Measurements from ENCODE around the gene WDR83.
A peak's percentile ranks its signal among the peaks of the same experiment; 100 is the strongest.
"Not testable (repeated sequence)": the region's sequence is repeated elsewhere in the genome, so short reads cannot be mapped to it uniquely, and the experiment has no call there.

The WDR83 gene, protein sequence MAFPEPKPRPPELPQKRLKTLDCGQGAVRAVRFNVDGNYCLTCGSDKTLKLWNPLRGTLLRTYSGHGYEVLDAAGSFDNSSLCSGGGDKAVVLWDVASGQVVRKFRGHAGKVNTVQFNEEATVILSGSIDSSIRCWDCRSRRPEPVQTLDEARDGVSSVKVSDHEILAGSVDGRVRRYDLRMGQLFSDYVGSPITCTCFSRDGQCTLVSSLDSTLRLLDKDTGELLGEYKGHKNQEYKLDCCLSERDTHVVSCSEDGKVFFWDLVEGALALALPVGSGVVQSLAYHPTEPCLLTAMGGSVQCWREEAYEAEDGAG

DNA sequence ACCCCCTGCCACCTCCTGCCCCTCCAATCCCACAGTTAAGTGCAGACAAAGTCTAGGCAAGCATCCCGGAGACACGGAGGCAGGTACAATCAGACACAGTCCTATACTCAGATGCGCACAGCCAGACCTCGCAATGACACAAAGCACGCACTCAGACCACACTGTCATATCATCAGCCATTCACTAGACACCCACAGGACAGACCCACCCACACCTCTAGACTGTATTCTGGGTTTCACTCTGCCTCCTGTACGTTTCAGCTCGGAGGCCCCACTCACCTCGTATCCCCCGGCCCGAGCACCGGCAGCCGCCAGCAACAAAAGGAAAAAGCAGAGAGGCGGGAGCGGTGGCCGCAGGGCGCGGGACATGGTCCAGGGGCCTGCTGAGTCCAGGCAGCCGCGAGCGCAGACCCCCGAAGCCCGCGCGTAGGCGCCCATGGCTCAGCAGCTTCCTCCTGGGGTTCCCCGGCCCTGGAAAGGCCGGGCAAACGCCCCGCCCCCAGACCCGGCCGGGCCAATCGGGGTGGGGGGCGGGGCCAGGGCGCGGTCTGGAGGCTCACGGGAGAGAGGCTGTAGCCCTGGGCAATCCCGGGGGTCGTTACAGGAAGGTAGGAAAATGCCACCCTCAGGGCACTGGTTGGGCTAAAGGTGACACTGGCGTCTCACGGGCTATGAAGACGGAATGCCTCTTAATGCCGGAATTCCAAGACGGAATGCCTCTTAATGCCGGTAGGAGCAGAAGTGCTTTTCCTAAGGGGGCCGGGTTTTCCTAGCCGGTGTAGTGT is at the start of gene WDR83, which contains the start of gene MAN2B1:
Gene WDR83, plus strand, starts transcription at position 543 of the 784 bp plus-strand sequence. CDS start 2,984 bp downstream, outside the sequence.
Gene MAN2B1, minus strand, starts transcription at position 478 of the 784 bp plus-strand sequence. Its CDS starts 41 bp downstream, at position 437.
- peaks cover 90% of the 10 kb centered on the region for H3K36me3 Mint-ChIP-seq (ENCODE audit: low read depth)
- H3K27me3 Mint-ChIP-seq = no peaks in the 10 kb centered on the region
- peaks cover 65% of the 10 kb centered on the region for H3K4me1 Mint-ChIP-seq (ENCODE audit: low read depth)
- H3K4me3 Mint-ChIP-seq = peak within 1 kb of the TSS; percentile 99
- intact Hi-C loops (cut with micrococcal nuclease) = loop anchor here (5.0 kb wide), 1 partner anchor 54 kb away; the partner anchor contains the start of genes ZNF490 and ZNF791
- H3K9me3 Mint-ChIP-seq = no peaks in the 10 kb centered on the region
- H3K27ac Mint-ChIP-seq = peak within 1 kb of the TSS; percentile 100

DNA sequence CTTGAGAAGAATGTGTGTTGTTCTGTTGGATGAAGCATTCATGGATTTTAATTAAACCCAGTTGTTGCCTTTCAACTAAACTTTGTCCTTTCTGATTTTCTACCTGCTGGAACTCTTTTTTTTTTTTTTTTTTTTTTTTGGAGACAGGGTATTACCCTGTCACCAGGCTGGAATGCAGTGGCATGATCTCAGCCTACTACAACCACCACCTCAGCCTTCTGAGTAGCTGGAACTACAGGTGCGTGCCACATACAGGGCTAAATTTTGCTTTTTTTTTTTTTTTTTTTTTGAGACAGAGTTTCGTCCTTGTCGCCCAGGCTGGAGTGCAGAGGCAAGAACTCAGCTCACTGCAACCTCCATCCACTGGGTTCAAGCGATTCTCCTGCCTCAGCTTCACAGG is 49.0 kb upstream of the WDR83 start:
- intact Hi-C loops (cut with micrococcal nuclease) = no loop called here
- H3K4me1 Mint-ChIP-seq (ENCODE audit: low read depth) = peaks cover 23% of the 10 kb centered on the region
- peaks cover 63% of the 10 kb centered on the region for H3K36me3 Mint-ChIP-seq (ENCODE audit: low read depth)

DNA sequence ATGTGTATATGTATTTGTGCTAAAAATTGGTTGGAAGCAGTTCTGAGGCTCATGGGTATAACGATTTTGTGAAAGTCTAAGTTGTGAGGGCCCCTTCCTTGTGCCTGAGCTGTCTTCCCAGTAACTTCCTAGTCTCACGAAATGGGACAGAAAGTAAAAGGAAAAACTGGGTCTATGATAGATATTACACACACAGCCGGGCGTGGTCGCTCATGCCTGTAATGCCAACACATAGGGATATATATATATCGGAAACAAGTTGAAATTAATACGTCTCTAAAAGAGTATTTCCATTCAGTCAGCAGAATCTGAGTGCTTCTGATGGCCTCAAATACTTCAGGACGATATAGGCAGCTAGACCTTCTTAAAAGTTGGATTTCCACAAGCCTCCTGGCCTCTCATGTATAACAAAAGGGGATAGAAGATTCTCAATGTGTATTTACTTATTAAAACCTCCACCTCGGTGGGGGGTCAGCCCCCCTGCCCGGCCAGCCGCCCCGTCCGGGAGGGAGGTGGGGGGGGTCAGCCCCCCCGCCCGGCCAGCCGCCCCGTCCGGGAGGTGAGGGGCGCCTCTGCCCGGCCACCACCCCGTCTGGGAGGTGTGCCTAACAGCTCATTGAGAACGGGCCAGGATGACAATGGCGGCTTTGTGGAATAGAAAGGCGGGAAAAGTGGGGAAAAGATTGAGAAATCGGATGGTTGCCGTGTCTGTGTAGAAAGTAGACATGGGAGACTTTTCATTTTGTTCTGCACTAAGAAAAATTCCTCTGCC is 45.2 kb upstream of the WDR83 start:
- H3K4me3 Mint-ChIP-seq; H3K9me3 Mint-ChIP-seq; H3K27me3 Mint-ChIP-seq; H3K27ac Mint-ChIP-seq; H3K4me1 Mint-ChIP-seq (ENCODE audit: low read depth); intact Hi-C loops (cut with micrococcal nuclease): not testable (repeated sequence)
- peaks cover 60% of the 10 kb centered on the region for H3K36me3 Mint-ChIP-seq (ENCODE audit: low read depth)

More for the DNA sequence above, 49.0 kb upstream of the WDR83 start:
- no peaks in the 10 kb centered on the region for H3K9me3 Mint-ChIP-seq
- H3K4me3 Mint-ChIP-seq = no peak overlapping the region
- no peak overlapping the region for H3K27ac Mint-ChIP-seq
- H3K27me3 Mint-ChIP-seq = no peaks in the 10 kb centered on the region

DNA sequence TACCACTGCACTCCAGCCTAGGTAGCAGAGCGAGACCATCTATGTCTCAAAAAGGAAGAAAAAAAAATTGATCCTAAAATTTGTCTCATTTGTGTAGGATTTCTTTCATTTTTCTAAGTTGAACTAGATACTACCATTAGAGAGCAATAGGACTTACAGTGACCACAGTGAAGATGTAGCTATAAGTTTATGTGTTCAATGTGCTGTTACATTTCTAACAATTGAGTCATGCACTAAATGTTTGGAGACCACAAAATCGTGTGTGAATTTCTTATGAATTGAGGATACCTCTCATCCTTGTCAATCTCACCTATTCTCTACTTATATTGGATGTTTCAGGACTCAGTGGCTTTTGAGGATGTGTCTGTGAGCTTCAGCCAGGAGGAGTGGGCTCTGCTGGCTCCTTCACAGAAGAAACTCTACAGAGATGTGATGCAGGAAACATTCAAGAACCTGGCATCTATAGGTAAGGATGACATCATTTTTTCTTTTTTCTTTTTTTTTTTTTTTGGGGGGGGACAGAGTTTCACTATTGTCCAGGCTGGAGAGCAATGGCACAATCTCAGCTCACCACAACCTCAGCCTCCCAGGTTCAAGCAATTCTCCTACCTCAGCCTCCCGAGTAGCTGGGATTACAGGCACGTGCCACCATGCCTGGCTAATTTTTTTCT is 43.1 kb upstream of the WDR83 start:
- intact Hi-C loops (cut with micrococcal nuclease) = no loop called here
- no peaks in the 10 kb centered on the region for H3K27me3 Mint-ChIP-seq
- peaks cover 64% of the 10 kb centered on the region for H3K36me3 Mint-ChIP-seq (ENCODE audit: low read depth)
- H3K4me1 Mint-ChIP-seq (ENCODE audit: low read depth) = no peaks in the 10 kb centered on the region
- no peak overlapping the region for H3K4me3 Mint-ChIP-seq
- peaks cover 19% of the 10 kb centered on the region for H3K9me3 Mint-ChIP-seq
- no peak overlapping the region for H3K27ac Mint-ChIP-seq

DNA sequence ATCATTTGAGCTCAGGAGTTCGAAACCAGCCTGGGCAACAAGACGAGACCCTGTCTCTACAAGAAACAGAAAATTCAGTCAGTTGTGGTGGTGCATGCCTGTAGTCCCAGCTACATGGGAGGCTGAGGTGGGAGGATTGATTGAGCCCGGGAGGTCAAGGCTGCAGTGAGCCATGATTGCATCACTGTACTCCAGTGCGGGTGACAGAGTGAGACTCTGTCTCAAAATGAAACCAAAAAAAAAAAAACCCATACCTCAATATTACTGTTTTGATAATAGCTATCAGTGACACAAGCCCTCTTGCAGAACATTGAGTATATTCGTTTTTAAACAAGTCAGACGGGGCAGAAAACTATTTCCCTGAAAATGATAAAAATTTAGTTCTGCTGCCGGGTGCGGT is 39.6 kb upstream of the WDR83 start:
- no peaks in the 10 kb centered on the region for H3K27me3 Mint-ChIP-seq
- H3K36me3 Mint-ChIP-seq (ENCODE audit: low read depth) = peaks cover 85% of the 10 kb centered on the region
- H3K4me1 Mint-ChIP-seq (ENCODE audit: low read depth) = no peaks in the 10 kb centered on the region
- intact Hi-C loops (cut with micrococcal nuclease) = no loop called here
- H3K9me3 Mint-ChIP-seq = peaks cover 29% of the 10 kb centered on the region
- no peak overlapping the region for H3K4me3 Mint-ChIP-seq
- H3K27ac Mint-ChIP-seq = no peak overlapping the region

DNA sequence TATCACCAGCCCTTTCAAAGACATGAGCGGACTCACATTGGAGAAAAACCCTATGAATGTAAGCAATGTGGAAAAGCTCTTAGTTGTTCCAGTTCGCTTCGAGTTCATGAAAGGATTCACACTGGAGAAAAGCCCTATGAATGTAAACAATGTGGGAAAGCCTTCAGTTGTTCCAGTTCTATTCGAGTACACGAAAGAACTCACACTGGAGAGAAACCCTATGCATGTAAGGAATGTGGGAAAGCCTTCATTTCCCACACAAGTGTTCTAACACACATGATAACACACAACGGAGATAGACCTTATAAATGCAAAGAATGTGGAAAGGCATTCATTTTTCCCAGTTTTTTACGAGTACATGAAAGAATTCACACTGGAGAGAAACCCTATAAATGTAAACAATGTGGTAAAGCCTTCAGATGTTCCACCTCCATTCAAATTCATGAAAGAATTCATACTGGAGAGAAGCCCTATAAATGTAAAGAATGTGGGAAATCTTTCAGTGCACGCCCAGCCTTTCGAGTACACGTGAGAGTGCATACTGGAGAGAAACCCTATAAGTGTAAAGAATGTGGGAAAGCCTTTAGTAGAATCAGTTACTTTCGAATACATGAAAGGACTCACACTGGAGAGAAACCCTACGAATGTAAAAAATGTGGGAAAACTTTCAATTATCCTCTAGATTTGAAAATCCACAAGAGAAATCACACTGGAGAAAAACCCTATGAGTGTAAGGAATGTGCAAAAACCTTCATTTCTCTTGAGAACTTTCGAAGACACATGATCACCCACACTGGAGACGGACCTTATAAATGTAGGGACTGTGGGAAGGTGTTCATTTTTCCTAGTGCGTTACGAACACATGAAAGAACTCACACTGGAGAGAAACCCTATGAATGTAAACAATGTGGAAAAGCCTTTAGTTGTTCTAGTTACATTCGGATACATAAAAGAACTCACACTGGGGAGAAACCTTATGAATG is 38.3 kb upstream of the WDR83 start:
- no peak overlapping the region for H3K4me3 Mint-ChIP-seq
- H3K36me3 Mint-ChIP-seq (ENCODE audit: low read depth) = peaks cover 92% of the 10 kb centered on the region
- H3K4me1 Mint-ChIP-seq (ENCODE audit: low read depth) = no peaks in the 10 kb centered on the region
- peaks cover 29% of the 10 kb centered on the region for H3K9me3 Mint-ChIP-seq
- intact Hi-C loops (cut with micrococcal nuclease) = no loop called here
- no peaks in the 10 kb centered on the region for H3K27me3 Mint-ChIP-seq
- no peak overlapping the region for H3K27ac Mint-ChIP-seq

DNA sequence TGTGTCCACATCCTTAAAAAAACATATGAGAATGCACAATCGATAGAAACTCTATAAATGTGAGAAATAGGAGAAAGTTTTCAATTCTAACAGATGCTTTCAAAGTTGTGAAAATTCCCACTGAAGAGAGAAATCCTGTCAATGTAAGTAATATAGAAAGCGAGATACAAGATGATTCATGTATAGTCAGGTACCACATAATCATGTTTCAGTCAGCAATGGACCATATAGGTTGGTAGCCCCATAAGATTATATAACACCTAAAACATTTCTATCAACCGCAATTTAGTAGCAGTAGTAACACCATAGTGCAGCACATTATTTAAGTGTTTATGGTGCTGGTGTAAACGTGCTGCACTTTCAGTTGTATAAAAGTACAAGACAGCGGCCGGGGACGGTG is 37.4 kb upstream of the WDR83 start:
- peaks cover 29% of the 10 kb centered on the region for H3K9me3 Mint-ChIP-seq
- H3K36me3 Mint-ChIP-seq (ENCODE audit: low read depth) = peaks cover 92% of the 10 kb centered on the region
- intact Hi-C loops (cut with micrococcal nuclease) = no loop called here
- H3K27ac Mint-ChIP-seq = no peak overlapping the region
- H3K4me1 Mint-ChIP-seq (ENCODE audit: low read depth) = no peaks in the 10 kb centered on the region
- H3K27me3 Mint-ChIP-seq = no peaks in the 10 kb centered on the region
- H3K4me3 Mint-ChIP-seq = no peak overlapping the region

DNA sequence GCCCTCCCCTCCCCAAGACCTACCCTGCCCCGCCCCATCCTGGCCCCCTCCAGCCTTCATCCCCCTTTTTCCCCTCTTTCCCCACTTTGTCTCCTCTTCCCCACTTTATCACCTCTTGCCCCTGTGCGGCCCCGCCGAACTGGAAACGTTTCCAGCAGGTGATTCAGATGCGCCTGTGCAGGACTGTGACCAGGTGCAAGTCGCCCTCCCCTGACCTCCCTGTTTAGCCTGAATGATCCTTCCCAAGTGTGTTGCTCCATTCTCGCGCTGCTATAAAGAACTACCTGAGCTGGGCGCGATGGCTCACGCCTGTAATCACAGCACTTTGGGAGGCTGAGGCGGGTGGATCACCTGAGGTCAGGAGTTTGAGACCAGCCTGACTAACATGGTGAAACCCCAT is 30.0 kb upstream of the WDR83 start:
- Mint-ChIP-seq H3K36me3 (ENCODE audit: low read depth) (peaks cover 79% of the 10 kb centered on the region), H3K27me3 (no peaks in the 10 kb centered on the region), H3K4me3 (no peak overlapping the region), H3K9me3 (no peaks in the 10 kb centered on the region), H3K4me1 (ENCODE audit: low read depth) (peaks cover 10% of the 10 kb centered on the region), H3K27ac (no peak overlapping the region)
- intact Hi-C loops (cut with micrococcal nuclease) = no loop called here

DNA sequence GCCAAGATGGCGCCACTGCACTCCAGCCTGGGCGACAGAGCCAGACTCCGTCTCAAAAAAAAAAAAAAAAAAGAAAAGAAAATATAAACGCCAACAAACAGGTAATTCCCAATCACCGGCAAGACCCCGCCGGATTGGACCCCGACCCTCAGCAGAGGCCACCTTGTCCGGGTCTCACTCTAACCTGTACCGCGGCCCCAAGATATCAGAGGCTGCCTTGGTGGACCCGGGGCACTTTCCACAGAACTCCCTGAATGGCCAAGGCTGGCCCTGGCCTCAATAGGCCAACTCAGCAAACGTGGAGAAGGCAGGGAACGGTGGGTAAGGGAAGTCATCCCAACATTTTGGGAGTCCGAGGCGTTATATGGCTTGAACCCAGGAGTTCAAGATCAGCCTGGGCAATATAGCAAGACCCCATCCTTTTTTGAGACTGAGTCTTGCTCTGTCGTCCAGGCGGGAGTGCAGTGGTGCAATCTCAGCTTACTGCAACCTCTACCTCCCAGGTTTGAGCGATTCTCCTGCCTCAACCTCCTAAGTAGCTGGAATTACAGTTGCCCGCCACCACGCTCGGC is 27.9 kb upstream of the WDR83 start:
- intact Hi-C loops (cut with micrococcal nuclease) = no loop called here
- H3K27ac Mint-ChIP-seq = no peak overlapping the region
- no peaks in the 10 kb centered on the region for H3K9me3 Mint-ChIP-seq
- H3K4me3 Mint-ChIP-seq = no peak overlapping the region
- peaks cover 78% of the 10 kb centered on the region for H3K36me3 Mint-ChIP-seq (ENCODE audit: low read depth)
- peaks cover 10% of the 10 kb centered on the region for H3K4me1 Mint-ChIP-seq (ENCODE audit: low read depth)
- H3K27me3 Mint-ChIP-seq = no peaks in the 10 kb centered on the region

DNA sequence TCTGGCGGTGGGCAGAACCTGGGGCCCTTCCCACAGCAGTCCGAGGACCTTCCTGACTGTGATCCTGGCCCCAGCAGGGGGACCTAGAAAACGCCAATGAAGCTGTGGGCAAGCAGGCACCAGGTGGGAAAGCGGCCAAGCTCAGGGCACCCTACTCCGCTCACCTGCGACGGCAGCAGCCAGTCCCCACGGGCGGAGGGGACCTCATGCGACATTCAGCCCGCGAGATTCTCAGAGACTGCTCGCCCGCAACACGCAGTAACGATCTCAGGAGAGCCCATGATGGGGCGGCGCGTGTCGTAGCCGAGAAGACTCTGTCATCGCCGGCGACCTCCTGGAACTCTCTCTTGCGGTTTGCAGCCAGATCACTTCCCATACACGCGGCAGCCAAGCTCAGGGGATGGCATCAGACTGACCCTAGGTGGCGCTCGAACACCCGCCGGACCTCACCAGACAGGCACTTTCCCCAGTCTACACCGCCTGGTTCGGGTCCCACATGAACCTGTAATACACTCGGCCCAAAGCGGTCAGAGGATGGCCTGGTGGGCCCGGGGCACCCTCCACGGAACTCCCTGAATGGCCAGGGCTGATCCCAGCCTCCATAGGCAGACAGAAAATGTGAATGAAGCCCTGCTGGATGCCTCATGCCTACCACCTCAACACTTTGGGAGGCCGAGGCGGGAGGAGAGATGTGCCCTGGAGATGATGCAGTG is 26.6 kb upstream of the WDR83 start:
- intact Hi-C loops (cut with micrococcal nuclease) = loop anchor here (1.0 kb wide), 1 partner anchor 32 kb away; no protein-coding TSS in a partner anchor
- Mint-ChIP-seq H3K9me3 (no peaks in the 10 kb centered on the region), H3K4me3 (peak overlapping the region; percentile 52), H3K27me3 (no peaks in the 10 kb centered on the region), H3K27ac (peak overlapping the region; percentile 28), H3K36me3 (ENCODE audit: low read depth) (peaks cover 78% of the 10 kb centered on the region), H3K4me1 (ENCODE audit: low read depth) (peaks cover 10% of the 10 kb centered on the region)

DNA sequence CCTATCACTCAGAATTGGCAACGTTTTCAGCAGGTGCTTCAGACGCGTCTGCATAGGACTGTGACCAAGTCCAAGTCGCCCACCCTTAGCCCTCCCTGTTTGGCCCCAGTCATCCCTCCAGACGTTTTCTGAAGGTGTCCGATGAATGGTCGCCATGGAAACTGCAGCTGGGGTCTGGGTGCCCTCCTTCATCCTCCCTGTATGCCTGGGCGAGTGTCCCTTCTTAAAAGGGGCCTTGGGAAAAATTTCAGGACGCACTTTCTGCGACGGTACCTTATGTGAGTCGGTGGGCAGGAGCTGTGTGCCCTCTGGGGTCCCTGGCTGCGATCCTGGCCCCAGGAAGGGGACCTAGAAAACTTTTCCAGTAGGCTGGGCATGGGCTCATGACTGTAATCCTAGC is 25.2 kb upstream of the WDR83 start:
- Mint-ChIP-seq H3K9me3 (no peaks in the 10 kb centered on the region), H3K4me3 (no peak overlapping the region), H3K4me1 (ENCODE audit: low read depth) (peaks cover 10% of the 10 kb centered on the region), H3K27me3 (no peaks in the 10 kb centered on the region), H3K36me3 (ENCODE audit: low read depth) (peaks cover 79% of the 10 kb centered on the region), H3K27ac (no peak overlapping the region)
- intact Hi-C loops (cut with micrococcal nuclease) = no loop called here

DNA sequence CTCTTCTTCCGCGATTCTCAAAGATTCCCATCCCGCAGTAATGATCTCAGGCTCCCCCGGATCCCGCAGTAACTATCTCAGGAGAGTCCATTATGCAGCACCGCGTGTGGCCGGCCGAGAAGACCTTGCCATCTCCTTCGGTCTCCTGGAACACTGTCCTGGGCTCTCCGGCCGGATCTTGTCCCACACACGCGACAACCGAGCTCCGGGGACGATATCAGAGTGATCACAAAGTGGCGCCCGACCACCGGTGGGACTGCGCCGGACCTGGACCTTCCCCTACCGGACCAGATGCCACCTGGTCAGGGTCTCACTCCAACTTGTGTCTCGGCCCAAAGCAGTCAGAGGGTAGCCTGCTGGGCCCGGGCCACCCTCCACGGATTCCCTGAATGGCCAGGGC is 24.1 kb upstream of the WDR83 start:
- peaks cover 19% of the 10 kb centered on the region for H3K4me1 Mint-ChIP-seq (ENCODE audit: low read depth)
- intact Hi-C loops (cut with micrococcal nuclease) = no loop called here
- no peaks in the 10 kb centered on the region for H3K27me3 Mint-ChIP-seq
- no peak overlapping the region for H3K4me3 Mint-ChIP-seq
- H3K36me3 Mint-ChIP-seq (ENCODE audit: low read depth) = peaks cover 79% of the 10 kb centered on the region
- H3K9me3 Mint-ChIP-seq = no peaks in the 10 kb centered on the region
- H3K27ac Mint-ChIP-seq = no peak overlapping the region
